GM11168 (cell line): ENCODE results near the gene PRDM1.

Experiments used
- in situ Hi-C: fragments of 300-500 bp; cut with MboI; formaldehyde crosslinking; loops from one replicate; pipeline ENCODE4 v1.12.0; 2022; ENCODE audit warnings: low sequenced_read_pairs; ENCODE audit not compliant: unreplicated experiment

PRDM1 gene

DNA sequence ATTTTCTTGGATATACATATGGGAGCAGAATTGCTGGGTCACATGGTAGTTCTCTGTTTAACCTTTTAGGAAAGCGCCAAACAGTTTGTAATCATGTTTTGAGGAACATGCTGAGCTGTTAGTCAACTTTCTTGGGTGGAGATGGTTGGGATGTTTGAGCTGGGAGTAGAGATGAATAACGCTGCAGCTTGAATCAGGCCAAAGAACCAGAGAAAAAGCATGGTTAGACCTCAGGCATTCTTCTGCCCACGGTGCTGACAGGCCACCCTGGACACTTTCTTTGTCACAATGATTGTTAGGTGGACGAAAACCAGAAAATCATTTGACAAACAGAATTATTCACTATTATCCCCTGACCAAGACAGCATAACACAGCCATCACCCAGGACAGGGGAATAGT, 66.8 kb downstream of the PRDM1 start:
- in situ Hi-C loops, result no loop called here

- in situ Hi-C loops, result no loop called here
These were observed 68.2 kb downstream of the PRDM1 start for GRCh38 chr6:106154326-106154725.

DNA sequence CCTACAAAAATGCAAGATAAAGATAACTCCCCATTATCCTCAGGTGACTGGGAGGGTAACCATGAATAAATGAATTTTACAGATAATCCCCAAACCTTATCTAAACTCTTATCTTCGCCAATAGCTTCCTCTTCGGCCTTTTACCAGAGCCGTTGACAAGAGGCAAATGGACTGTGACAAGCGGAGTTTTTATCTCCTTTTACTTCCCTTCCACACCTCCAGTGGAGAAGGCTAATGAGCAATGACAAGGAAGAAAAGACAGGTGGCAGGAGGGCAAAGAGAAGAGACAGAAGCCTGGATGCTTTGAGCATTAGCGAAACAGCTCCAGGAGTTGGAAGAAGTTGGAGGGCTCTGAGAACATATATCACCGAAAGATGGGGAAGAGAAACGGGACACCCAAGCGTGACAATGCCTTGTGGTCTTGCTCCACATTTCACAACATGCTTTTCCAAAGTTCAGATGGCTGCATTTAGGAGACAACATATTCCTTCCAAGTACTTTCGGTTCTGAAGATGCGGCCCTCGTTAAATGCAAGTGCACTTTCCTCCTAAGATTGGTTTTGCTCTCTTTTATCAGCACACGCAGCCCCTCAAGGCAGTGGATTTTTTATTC, 69.2 kb downstream of the PRDM1 start:
- in situ Hi-C loops, result no loop called here

DNA sequence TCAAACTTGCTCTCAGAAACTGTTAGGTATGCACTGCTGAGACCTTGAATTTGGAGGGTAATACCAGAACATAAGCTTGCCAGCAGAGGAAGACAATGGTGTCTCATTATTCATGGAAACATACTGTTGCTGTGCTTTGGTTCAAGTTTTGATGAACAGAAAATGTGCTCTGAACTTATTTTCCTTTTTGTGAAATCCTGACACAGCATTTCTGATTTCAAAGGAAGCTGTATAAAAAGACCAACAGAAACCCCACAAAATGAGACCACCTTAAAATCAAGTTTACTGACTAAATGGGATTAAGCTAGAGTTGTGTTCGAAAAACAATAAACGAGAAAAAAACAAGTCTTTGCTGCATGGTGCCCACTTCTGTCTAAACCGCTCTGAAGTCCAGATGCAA, 70.3 kb downstream of the PRDM1 start:
- in situ Hi-C loops, result no loop called here

DNA sequence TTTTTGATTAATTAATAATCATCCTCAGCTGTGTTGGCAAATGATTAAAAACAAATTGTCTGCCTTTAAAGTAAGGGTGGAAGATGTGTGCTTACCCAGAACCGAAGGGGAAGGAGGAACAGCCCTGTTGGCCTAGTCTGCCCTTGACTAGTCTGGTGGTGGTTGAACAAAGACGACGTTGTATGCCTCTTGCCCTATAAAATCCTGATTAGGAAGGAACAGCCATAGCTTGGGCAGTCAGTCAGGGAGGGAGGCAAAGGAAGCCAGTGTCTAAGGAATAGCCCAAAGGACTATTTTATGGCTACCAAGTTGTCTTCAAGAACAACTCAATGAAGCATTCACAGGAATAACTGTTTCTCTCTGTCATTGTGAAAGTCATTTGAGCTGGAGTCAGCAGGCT, 70.7 kb downstream of the PRDM1 start:
- in situ Hi-C loops, result no loop called here

DNA sequence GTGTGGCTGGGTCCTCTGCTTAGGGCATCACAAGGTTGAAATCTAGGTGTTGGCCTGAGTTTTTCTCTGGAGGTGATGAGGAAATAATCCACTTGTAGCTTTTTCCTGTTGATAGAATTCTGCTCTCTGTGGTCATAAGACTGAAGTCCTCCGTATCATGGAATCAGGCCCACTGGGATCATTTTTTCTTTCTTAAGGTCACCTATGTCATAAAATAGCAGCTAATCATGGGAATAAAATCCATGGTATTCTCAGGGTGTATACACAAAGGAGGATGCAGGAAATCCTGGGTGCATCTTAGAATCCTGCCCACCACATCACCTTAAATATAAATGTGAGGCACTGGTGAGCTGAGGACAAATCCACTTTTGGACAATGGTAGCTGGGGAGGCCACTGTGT, 72.7 kb downstream of the PRDM1 start:
- in situ Hi-C loops, result no loop called here
